AG04450 (cell line): ENCODE data around the gene TRIO. TPM values are rescaled to one million over a fixed set of nuclear protein-coding genes. Genes with fewer than 3 reads are reported as not detected.

Experiments
- CTCF ChIA-PET: fragments of 300-600, 350-600 bp; formaldehyde crosslinking; extraction: SDS; loops from one replicate; lab custom pipeline; 2022; ENCODE audit warnings: antibody characterized with exemption, inconsistent platforms; lab: Charles Lee
- POLR2A ChIA-PET: fragments of 350-600 bp; formaldehyde crosslinking; extraction: SDS; loops from one replicate; lab custom pipeline; 2021; ENCODE audit warnings: antibody characterized with exemption, inconsistent platforms; lab: Yijun Ruan, JAX
- DNase-seq: peaks from one replicate; pipeline ENCODE4 v3.0.0-alpha.2; 2011; ENCODE audit warnings: low read depth, low spot score
- H3K27ac ChIP-seq: one replicate; pipeline ENCODE4 v1.5.1; 2012; ENCODE audit warnings: low read depth, low read length, control low read depth
- H3K27me3 ChIP-seq: one replicate; pipeline ENCODE4 v1.6.0; 2012; ENCODE audit warnings: low read length; ENCODE audit not compliant: control insufficient read depth, insufficient read depth
- H3K4me3 ChIP-seq: 2 replicates; pipeline ENCODE4 v1.5.1; 2011; ENCODE audit warnings: mild to moderate bottlenecking, low read depth, low read length, control low read depth
- H3K9me3 ChIP-seq: 2 replicates; pipeline ENCODE4 v1.5.1; 2012; ENCODE audit warnings: low read length; ENCODE audit not compliant: control insufficient read depth, insufficient read depth
- CTCF ChIP-seq: IDR thresholded peaks from 2 replicates; pipeline ENCODE4 v1.5.1; 2011; ENCODE audit warnings: low read depth, low read length, control low read depth, inconsistent platforms
- polyA plus RNA-seq: library from polyadenylated mRNA; depleted of rRNA; stranded (reverse); fragments of >200 nt; gene quantifications from 2 replicates; pipeline ENCODE4 v1.2.3, GENCODE V29; 2011

The TRIO gene
- polyA plus RNA-seq, 1 experiment, result 268 TPM

DNA sequence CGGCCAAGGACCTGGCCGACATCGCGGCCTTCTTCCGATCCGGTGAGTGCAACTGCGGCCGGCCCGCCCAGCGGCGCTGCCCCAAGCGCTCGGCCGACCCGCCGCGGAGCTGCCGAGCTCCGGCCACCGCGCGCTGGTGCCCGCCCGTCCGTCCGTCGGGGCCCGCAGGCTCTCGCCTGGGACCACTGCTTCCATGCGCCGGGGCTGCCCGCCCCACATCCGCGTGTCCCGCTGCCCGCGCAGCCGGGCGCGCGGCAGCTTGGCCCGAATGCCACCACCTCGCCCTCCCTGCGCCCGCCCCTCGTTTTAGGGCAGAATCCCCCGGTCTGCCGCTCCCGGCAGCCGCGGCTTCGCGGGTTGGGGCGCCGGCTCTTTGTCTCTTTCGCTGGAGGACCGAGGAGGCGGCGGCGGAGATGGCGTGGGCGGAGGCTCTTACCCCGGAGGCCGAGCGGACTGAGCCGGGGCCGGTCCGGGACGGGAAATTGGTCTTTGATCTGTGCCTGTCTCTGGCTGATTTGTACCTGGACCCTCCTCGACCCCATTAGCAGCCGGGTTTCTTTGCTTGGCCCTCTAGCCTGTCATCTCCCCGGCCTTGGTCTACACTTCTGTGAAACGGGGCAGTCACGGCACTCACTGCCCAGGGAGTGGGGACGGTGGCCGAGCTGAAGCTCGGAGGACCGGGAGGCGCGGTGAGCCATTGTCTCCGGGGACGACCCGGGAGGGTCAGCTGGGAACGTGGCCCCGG is 871 bp downstream of the TRIO start:
- no peak for TF ChIP-seq CTCF
- peaks cover 6% of the 10 kb centered on the region; the same call in 1 of the 2 replicates for H3K9me3 ChIP-seq
- no peak for DNase-seq
- CTCF ChIA-PET, result interaction anchor here (1.5 kb wide), 1 partner anchor 106 kb away, joined by 4 read pairs; no protein-coding TSS in a partner anchor
- peak overlapping the region; percentile 98 for H3K27ac ChIP-seq
- POLR2A ChIA-PET, result interaction anchor here (1.0 to 2.9 kb wide), 6 partner anchors 13 to 149 kb away, joined by 3 to 12 read pairs (median 6); no protein-coding TSS in a partner anchor
- peak overlapping the region; percentile 84 for H3K4me3 ChIP-seq
- H3K27me3 ChIP-seq, result no peaks in the 10 kb centered on the region

- Histone ChIP-seq H3K27ac (peak overlapping the region; percentile 98), H3K27me3 (no peaks in the 10 kb centered on the region), H3K4me3 (peak overlapping the region; percentile 84), H3K9me3 (peaks cover 7% of the 10 kb centered on the region; the same call in 1 of the 2 replicates)
- ChIA-PET CTCF (interaction anchor here (0.6 to 1.1 kb wide), 6 partner anchors 14 to 207 kb away, joined by 3 to 10 read pairs (median 3); no protein-coding TSS in a partner anchor), POLR2A (interaction anchor here (0.5 to 4.1 kb wide), 18 partner anchors 10 to 156 kb away, joined by 3 to 30 read pairs (median 5); no protein-coding TSS in a partner anchor)
- no peak for TF ChIP-seq CTCF
- DNase-seq, result peak; percentile 50
These were observed 1.7 kb downstream of the TRIO start for GRCh38 chr5:14144586-14145434.

- no peak for DNase-seq
- H3K27ac ChIP-seq, result peak overlapping the region; percentile 88
- POLR2A ChIA-PET, result interaction anchor here (0.5 to 4.1 kb wide), 16 partner anchors 9 to 157 kb away, joined by 3 to 30 read pairs (median 5); no protein-coding TSS in a partner anchor
- no peak for TF ChIP-seq CTCF
- peak overlapping the region; percentile 84 for H3K4me3 ChIP-seq
- H3K9me3 ChIP-seq, result peaks cover 2% of the 10 kb centered on the region; the same call in 1 of the 2 replicates
- no peaks in the 10 kb centered on the region for H3K27me3 ChIP-seq
- CTCF ChIA-PET, result interaction anchor here (0.5 to 1.1 kb wide), 8 partner anchors 13 to 219 kb away, joined by 3 to 10 read pairs (median 3); no protein-coding TSS in a partner anchor
These were observed 2.5 kb downstream of the TRIO start for GRCh38 chr5:14145435-14146334.

- no peak for DNase-seq
- H3K27me3 ChIP-seq, result no peaks in the 10 kb centered on the region
- H3K27ac ChIP-seq, result peak overlapping the region; percentile 88
- ChIA-PET POLR2A (interaction anchor here (0.7 to 4.1 kb wide), 7 partner anchors 8 to 152 kb away, joined by 3 to 30 read pairs (median 5); no protein-coding TSS in a partner anchor), CTCF (no interaction called here)
- peaks cover 2% of the 10 kb centered on the region; the same call in 1 of the 2 replicates for H3K9me3 ChIP-seq
- peak overlapping the region; percentile 84 for H3K4me3 ChIP-seq
- no peak for TF ChIP-seq CTCF
These were observed 3.6 kb downstream of the TRIO start for GRCh38 chr5:14146725-14147124.
